Activated CD4-positive, alpha-beta T cell treated with anti-CD3 and anti-CD28 coated beads, Interleukin-2, amount 50 U/mL, for 48 hours (primary cell): Measurements from ENCODE around the gene LCE1B.

ENCODE experiments used
- DNase-seq, 2 experiments: peaks; one replicate each; pipeline ENCODE4 v3.0.0-alpha.2; 2020

The LCE1B gene

DNA sequence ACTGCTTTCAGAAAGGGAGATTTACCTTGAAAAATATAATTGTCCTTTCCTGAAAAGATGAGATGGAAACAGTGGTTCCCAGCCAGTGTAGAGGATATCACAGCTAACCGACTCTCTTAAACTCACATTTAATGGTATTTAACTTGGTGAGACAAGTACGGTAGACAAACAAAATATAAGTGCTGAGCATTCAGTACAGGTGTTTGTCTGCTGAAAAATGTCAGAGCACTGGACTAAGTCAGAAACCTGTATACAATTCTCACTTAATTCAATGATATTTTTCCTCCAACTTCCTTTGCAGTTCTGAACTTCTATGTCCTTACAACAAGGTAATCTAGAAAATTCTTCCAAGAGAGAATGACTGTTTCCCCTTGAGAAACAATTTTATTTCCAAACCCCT lies at the start of gene LCE1B:
LCE1B (plus strand) TSS at position 301 of the 400 bp plus-strand sequence. CDS start 476 bp downstream, outside the sequence.
- no peak for DNase-seq

GRCh38 chr1:152768847-152769533 lies 42.8 kb upstream of the LCE1B start:
- DNase-seq, result no peak

- DNase-seq, result no peak
Observed at GRCh38 chr1:152770411-152770810, 41.4 kb upstream of the LCE1B start.

- no peak for DNase-seq
Observed at GRCh38 chr1:152774875-152775274, 36.9 kb upstream of the LCE1B start, which contains the start of gene LCE1F. Gene LCE1F (plus strand): TSS chr1:152775140. CDS start chr1:152776372, 1,232 bp downstream.

GRCh38 chr1:152776361-152776760 lies 35.4 kb upstream of the LCE1B start:
- DNase-seq, result no peak

DNA sequence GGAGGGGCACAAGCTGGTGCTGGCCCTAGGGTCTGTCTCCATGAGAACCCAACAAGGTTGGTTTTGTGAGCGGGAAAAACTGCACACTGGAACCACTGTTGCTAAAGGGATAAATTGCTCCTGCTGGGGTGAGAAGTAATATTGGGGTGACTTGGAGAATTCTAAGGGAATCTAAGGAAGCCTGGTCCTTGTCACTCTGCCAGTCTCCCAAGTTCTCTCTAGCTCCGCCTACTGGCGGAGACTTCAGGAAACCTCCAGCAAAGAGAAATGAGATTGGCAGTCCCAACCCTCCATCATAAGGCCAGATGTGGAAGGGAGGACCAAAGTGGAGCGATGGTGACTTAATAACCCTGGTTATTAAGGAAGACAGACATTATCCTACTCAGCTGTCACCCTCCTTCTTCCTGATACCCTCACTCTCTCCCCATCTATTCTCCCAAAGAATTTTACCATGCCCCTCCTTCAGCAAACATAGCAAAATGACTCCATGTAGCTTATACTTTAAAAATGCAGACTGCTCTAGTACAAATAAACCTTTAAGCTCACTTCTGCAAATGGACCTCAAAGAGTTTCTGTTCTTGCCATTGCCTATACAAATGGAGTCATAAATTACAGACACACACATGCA lies 34.1 kb upstream of the LCE1B start:
- DNase-seq, result peak in 1 of 2 experiments; percentile 9

- no peak for DNase-seq
Observed at GRCh38 chr1:152783095-152783494, 28.7 kb upstream of the LCE1B start.

GRCh38 chr1:152786077-152786476 lies 25.7 kb upstream of the LCE1B start, which contains the start of gene LCE1E:
Gene LCE1E (plus strand): TSS chr1:152786257. CDS start chr1:152787300, 1,043 bp downstream.
- DNase-seq, result no peak

GRCh38 chr1:152795686-152796085 lies 16.1 kb upstream of the LCE1B start:
- DNase-seq, result no peak

DNA sequence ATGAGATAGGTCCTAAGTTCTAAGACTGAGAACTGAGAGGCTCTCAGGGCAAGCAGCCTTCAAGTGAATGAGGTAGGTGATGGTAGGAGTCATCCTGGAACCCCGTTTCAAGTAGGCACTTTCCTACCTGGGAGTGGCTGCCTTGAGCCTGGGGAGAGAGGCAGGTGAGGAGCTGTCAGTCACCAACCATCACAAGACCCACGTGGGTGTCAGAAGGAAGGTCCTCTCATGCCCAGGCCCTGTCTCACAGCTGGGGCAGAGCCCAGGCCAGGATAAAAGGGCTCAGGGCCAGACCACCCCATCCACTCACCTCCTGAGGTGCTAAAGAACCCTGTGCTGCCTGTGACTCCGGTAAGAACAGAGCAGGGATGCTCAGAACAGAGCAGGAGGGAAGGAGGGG lies 15.3 kb upstream of the LCE1B start, which contains the start of gene LCE1D:
LCE1D (plus strand) TSS at position 301 of the 400 bp plus-strand sequence. CDS start 1,074 bp downstream, outside the sequence.
- DNase-seq, result no peak

GRCh38 chr1:152801333-152801732 lies 10.4 kb upstream of the LCE1B start:
- DNase-seq, result no peak

DNA sequence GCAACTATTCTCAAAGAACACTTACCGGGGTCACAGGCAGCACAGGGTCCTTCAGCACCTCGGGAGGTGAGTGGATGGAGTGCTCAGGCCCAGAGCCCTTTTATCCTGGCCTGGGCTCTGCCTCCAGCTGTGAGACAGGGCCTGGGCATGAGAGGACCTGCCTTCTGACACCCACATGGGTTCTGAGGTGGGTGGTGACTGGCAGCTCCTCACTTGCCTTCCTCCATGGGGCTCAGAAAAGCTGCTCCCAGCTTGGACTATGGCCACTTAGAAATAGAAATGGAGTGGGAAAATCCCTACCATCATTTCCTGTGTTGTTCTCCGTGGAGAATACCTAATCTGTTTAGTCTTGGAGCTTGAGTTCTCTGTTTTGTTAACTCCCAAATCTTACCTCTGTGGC lies 5.2 kb upstream of the LCE1B start, which contains the start of gene LCE1C:
LCE1C (minus strand) TSS at position 76 of the 400 bp plus-strand sequence. CDS start 1,173 bp downstream, outside the sequence.
- DNase-seq, result no peak

DNA sequence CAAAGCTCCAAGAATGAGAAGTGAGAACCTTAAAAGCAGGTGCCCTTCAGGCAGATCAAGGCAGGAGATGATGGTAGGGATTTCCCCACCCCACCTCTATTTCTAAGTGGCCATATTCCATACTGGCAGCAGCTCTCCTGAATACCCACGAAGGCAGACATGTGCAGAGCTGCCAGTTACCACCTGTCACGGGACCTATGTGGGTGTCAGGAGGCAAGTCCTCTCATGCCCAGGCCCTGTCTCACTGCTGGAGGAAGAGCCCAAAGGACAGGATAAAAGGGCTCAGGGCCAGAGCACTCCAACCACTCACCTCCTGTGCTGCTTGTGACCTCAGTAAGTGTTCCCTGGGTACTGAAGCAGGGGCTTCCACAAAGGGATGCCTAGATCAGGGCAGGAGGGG lies 721 bp upstream of the LCE1B start:
- DNase-seq, result no peak

DNA sequence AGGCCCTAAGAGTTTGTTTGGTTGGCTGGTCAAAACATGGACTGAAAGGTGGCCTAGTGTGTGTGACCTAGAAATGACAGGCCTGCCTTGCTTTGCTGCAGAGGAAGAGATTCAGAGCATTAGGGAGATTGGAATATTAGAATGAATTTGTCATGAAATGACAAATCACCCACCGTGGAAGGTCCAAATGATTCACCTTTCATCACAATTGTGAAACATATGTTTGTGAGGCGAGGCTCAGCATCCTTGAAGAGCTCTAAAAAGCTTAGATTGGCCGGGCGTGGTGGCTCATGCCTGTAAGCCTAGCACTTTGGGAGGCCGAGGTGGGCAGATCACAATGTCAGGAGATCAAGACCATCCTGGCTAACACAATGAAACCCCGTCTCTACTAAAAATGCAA lies 5.5 kb downstream of the LCE1B start:
- DNase-seq, result no peak

- no peak for DNase-seq
Observed at GRCh38 chr1:152823294-152823693, 11.5 kb downstream of the LCE1B start.

GRCh38 chr1:152824964-152825363 lies 13.2 kb downstream of the LCE1B start:
- DNase-seq, result no peak

- DNase-seq, result no peak
Observed at GRCh38 chr1:152827173-152827572, 15.4 kb downstream of the LCE1B start, which contains the start of gene LCE1A. Gene LCE1A (plus strand): TSS chr1:152827473. CDS start chr1:152827473, 0 bp downstream.

DNA sequence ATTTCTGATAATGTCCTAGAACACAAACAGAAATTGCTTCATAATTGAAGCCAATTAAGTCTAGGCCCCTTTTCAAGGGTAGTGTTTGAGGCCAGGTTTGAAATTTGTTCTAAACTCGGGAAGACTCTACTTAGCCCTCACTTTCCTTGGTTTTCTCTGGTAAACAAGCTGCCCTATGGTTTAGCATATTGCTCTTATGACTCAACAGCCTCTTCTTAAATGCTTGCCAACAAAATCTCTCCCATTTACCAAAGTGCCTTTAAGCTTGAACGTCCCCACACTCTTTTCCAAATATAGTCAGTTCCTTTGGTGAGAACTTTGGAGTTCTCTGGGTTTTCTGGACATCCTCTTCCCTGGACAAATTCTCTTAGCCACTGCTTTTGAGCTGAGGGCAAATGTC lies 25.1 kb downstream of the LCE1B start:
- DNase-seq, result no peak

- no peak for DNase-seq
Observed at GRCh38 chr1:152842556-152842955, 30.8 kb downstream of the LCE1B start, which contains the start of gene LCE6A. Gene LCE6A (plus strand): TSS chr1:152842856. CDS start chr1:152843521, 665 bp downstream.

GRCh38 chr1:152855661-152856060 lies 43.9 kb downstream of the LCE1B start:
- no peak for DNase-seq

DNA sequence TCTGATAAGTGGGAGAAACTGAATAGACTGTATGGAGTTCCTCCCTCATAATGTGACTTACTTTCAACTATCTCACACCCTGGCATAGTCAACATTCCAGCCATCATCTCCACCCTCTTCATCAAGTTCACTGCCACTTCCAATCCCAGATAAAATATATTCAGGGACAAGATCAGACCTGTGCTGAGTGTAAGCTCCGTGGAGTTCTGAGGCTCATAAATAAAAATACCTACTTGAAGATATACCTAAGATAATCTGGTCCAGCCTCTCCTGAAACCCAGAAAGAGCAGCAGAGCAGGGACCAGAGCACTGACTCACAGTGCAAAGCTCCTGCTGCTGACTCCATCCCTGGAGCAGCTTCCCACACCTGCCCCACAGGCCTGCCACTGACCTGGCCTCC lies 46.3 kb downstream of the LCE1B start:
- no peak for DNase-seq

GRCh38 chr1:152859696-152860095 lies 47.9 kb downstream of the LCE1B start, which contains the start of gene LCE7A:
Gene LCE7A (plus strand): TSS chr1:152859996. CDS start chr1:152860698, 702 bp downstream.
- no peak for DNase-seq

DNA sequence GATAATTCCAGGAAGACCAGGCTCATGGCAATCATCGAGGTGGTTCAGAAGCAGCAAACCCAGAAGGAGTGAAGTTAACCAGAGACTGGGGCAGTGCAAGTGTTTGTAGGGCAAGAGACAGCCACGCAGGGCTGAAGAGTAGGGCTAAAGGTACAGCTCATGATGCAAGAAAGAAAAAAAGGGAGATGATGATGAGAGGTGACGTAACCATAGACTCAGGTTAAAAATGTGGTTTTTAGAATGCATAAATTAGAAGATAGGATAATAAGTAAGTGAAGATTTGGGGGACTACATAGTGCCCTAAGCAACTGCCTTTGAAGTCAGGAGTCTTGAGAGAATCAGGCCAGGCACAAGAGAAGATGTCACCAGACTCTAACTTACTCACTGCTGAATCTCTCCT lies 48.4 kb downstream of the LCE1B start:
- no peak for DNase-seq

DNA sequence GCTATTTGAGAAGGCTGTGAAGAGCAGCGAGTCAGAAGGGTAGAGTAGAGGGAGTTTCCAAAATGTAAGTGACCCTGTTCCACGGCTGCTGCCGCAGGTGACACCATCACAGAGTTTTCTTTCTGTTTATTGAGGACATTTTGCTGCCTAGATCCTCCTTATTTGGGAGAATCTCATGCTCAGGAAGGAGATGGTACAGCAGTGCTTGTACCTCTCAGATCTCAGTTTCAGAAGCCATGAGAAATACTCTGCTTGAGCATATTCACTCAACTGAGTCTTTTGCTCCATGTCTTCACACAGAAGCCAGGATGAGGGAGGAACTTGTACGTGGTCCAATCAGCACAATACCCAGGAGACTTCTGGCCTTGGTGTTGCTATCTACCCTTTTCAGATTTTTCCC lies 49.6 kb downstream of the LCE1B start:
- DNase-seq, result no peak
